NCI-H460 (cell line): ENCODE measurements around the gene ENDOV. TPM values are rescaled to one million over a fixed set of nuclear protein-coding genes. Genes with fewer than 3 reads are reported as not detected.

ENCODE experiments used
- DNase-seq: peaks from one replicate; pipeline ENCODE4 v3.0.0-alpha.2; 2016; ENCODE audit warnings: low read depth; ENCODE audit errors: extremely low read depth
- total RNA-seq: library from RNA; depleted of rRNA; stranded (reverse); fragments of >200 nt; shearing (Covaris generic); gene quantifications from 2 replicates; pipeline ENCODE4 v1.2.3, GENCODE V29; 2014

ENDOV gene
- total RNA-seq, 1 experiment from 2014 or later = 25.3 TPM

- no peak for DNase-seq
These were observed 1.0 kb upstream of the ENDOV start for GRCh38 chr17:80413771-80414507.

DNA sequence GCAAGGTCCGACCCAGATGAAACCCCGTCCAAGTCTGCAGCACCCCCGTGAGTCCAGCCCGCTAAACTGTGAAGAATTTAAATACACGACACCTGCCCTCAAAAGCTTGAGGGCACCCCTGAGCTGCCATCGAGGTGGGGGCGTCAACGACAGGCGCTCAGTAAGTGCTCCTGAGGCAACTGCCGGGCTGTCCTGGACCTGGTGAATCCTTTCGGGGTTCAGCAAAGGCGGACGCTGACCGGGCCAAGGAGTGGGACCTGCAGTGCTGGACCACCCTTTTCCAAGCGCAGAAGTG lies 512 bp upstream of the ENDOV start:
- DNase-seq = no peak

DNA sequence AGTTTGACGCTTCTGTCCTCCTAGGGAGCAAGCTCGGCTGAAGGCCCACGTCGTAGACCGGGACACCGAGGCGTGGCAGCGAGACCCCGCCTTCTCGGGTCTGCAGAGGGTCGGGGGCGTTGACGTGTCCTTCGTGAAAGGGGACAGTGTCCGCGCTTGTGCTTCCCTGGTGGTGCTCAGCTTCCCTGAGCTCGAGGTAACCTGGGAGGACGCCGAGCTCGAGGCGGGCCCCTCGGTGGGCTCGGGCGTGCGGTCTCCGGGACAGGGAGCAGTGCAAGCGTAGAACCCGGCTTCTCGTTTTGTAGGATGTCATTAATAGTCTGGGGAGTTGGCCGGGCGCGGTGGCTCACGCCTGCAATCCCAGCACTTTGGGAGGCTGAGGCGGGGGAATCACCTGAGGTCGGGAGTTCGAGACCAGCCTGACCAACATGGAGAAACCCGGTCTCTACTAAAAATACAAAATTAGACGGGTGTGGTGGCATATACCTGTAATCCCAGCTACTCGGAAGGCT lies 715 bp downstream of the ENDOV start:
- no peak for DNase-seq

DNA sequence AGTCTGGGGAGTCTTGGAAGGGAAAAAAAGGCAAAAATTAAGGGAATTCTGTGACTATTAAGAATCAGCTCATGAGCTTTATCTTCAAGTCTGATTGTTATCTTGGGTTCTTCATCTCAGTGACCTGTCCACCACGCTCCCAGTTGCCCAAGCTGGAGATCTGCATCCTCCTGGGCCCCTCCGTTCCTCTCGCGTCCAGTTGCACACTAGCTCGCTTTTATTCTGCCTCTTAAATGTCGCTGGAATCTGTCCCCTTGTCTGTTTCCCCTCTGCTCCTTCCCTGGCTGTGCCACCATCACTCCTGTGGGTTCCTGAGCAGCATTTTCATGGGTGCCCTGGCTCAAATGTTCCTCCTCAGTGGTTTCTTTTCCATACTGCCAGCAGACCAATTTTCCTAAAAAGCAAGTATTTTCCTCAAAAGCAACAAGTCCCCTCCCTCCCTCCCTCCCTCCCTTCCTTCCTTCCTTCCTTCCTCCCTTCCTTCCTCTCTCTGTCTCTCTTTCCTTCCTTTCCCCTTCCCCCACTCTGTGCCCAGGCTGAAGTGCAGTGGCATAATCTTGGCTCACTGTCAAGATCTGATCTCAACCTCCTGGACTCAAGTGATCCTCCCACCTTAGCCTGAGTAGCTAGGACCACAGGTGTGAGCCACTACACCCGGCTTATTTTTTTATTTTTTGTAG lies 1.4 kb downstream of the ENDOV start:
- no peak for DNase-seq

DNA sequence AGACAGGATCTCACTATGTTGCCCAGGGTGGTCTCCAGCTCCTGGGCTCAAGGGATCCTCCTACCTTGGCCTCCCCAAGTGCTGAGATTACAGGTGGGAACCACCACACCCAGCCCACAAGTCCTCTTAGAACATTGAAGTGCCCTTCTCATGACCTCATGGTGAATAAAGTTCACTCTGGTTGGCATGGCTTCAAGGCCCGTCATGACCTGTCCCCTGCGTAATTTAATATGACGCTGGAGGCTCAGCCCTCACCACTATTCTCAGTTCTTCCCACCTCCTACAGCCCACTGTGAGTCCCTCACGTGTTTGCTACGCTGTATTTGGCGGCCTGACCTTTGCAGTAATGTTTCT lies 1.9 kb downstream of the ENDOV start:
- DNase-seq = no peak

- no peak for DNase-seq
These were observed 3.6 kb downstream of the ENDOV start for GRCh38 chr17:80418589-80418988.

DNA sequence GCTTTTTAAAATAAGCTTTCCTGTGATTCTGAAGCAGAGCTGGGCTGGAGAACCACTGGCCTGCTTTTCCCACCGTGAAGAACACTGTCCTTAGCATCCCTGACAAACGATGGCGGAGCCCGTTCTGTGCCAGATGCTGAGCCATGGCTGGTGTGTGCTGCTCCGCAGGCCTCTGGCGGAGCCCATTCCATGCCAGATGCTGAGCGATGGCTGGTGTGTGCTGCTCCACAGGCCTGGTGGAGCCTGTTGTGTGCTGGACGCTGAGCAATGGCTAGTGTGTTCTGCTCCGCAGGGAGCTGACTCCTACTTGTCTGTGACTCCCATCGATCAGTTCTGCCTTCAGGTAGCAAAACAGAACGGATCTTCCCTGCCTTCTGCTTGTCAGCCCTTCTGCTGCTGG lies 4.3 kb downstream of the ENDOV start:
- DNase-seq = no peak

GRCh38 chr17:80421381-80422090 lies 6.6 kb downstream of the ENDOV start:
- no peak for DNase-seq

- DNase-seq = no peak
These were observed 7.3 kb downstream of the ENDOV start for GRCh38 chr17:80422276-80422675.

DNA sequence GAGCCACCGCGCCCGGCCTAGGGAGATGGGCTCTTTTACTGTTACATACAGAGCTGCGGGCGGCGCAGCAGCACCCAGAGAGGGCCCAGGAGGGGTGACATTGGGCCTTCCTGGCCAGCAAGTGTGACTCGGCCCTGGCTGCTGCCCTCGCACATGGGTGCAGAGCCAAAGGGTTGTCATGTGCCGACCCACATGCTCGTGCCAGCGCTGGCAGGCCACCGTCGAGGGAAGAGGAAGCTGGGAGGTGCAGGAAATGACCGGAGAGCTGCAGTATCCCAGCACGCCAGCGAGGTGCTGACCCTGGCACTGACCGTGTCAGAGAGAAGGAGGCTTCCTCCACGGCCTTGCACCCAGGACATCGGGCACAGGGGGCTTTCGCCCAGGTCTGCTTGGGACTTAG lies 8.0 kb downstream of the ENDOV start:
- DNase-seq = no peak

GRCh38 chr17:80423536-80424225 lies 8.7 kb downstream of the ENDOV start:
- DNase-seq = no peak

DNA sequence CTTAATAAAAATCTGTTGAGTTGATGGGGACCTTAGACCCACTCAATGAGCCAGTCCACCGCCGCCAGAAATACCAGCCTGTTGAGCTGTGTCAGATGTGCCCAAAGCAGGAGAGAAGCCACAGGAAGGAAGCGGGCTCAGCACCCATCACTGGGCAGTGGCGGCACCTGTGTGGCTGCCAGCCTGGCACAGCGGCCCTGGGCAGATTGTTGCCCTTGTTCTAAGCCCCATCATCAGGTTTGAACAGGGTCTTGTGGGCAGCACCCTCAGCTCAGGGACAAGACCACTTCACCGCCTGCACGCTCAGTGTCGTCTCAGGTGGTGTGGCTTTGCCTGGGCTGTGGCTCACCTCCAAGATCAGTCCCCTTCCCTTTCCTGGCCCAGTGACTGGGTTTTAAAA lies 9.3 kb downstream of the ENDOV start:
- DNase-seq = no peak

DNA sequence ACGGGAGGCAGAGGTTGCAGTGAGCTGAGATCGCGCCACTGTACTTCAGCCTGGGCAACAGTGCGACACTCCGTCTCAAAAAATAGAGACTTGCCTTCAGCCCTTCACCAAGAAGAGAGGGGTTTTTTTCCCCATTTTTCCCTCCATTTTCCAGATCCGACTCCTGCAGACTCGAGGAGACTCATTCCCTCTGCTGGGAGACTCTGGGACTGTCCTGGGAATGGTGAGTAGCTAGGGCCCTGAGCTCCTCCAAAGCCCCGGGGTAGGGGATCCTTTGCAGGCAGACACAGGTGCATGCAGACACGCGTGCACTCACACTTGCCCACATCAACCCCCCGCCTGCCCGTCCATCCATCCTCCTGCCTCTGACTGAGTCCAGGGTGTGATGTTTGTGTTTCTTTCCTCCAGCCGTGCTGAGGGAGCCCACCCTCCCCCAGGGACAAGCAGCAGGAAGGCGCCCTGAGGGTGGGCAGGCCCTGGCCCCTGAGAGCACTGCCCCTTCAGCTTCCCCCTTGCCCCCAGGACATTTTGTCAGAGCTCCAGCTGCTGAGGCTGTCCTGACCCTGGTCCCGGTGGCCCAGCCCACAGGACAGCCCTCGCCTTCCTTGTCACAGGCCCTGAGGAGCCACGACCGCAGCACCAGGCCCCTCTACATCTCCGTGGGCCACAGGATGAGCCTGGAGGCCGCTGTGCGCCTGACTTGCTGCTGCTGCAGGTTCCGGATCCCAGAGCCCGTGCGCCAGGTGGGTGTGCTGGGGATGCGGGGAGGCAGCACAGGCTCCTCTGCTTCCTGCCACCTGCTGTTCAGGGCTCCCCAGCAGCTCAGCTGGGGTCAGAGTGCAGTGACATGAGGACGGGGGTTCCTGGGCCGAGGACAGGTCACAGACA lies 10.2 kb downstream of the ENDOV start:
- DNase-seq = no peak

DNA sequence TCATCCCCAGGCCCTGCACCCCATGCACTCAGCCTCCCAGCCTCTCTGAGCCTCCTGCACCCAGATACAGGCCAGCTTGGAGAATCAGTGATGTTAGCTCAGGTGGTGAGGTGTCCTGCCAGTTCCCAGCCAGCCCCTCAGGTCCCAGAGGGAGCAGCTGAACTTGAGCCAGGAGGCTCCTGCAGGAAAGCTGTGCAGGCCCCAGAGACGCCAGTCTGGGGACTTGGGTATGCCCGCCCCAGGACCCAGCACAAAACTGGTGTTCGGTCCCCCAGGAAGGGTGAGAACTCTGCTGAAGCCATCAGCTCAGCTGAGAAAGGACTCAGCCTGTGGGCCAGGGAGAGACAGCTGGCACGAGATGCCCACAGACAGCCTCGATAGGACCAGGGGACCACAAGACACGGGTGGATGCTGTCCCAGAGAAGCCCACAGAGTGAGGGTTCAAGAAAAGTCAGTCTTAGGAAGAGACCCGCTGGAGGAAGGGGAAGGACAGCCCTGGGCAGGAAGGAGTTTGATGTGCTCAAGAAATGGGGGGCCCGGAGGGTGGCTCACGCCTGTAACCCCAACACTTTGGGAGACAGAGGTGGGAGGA lies 11.0 kb downstream of the ENDOV start:
- DNase-seq = no peak

DNA sequence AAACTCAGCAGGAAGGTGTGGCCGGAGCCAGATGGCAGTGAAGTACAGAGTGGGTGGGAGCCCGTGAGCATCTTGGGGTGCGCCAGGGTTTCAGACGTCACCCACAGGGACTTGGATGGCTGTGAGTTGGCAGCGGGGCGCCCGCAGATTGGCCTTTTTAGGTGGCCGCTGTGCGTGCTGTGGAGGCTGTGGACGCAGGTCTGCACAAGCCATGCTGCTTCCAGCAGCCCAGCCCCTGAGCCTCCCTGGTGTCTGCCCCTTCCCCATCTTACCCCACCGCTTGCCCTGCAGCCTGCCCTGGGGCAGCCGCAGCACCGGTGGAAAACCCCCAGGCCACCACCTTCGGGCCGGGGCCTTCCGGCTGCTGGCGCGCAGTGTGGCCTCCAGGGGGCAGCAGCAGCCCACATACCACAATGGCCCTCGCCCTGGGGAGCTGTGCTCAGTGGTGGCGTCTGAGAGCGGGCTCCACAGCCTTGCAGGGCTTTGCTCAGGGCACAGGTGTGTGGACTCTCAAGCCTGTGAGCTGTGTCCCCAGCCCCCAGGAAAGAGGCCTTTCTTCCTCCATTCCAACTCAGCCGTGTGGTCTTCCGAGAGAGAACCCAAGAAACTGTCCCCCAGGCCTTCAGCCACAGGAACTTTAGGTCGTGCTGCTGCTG lies 11.8 kb downstream of the ENDOV start:
- peak; percentile 61 for DNase-seq

- DNase-seq = no peak
These were observed 12.7 kb downstream of the ENDOV start for GRCh38 chr17:80427366-80428282.

GRCh38 chr17:80428363-80428762 lies 13.4 kb downstream of the ENDOV start:
- DNase-seq = no peak

DNA sequence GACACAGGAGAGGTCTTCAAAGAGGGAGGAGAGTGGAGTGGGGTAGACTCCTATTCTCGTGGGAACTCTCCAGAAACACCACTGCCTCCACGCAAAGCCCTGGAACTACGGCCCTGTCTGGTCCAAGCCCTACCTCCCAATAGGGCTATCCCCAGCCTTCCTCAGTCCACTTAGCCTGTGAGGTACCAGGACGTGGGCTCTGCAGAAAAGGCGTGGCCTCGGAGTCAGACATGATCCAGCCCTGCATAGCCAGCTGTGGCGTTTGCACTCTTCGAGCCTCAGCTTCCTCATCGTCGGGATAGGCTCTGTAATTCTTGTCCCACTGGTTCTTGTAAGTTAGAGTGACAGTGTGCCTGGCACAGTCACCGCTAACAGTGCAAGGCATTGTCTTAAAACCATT lies 13.8 kb downstream of the ENDOV start:
- no peak for DNase-seq
